GM12891 (cell line): Measurements from ENCODE around the gene PRUNE2.

ENCODE experiments used
- PAX5 ChIP-seq: IDR thresholded peaks from 2 replicates; pipeline ENCODE4 v1.6.1; 2011; ENCODE audit warnings: low read length, moderate library complexity, mild to moderate bottlenecking; ENCODE audit not compliant: insufficient read depth, severe bottlenecking
- POLR2A ChIP-seq: IDR thresholded peaks from 2 replicates; pipeline ENCODE4 v1.6.1; 2011; ENCODE audit warnings: low read depth, low read length, control low read depth
- POLR2AphosphoS5 ChIP-seq: IDR thresholded peaks from 2 replicates; pipeline ENCODE4 v1.6.1; 2011; ENCODE audit warnings: low read depth, low read length, control low read depth
- POU2F2 ChIP-seq: IDR thresholded peaks from 2 replicates; pipeline ENCODE4 v1.6.1; 2011; ENCODE audit warnings: low read depth, mild to moderate bottlenecking, control low read depth, low read length, moderate library complexity
- SPI1 ChIP-seq: IDR thresholded peaks from 2 replicates; pipeline ENCODE4 v1.6.1; 2011; ENCODE audit warnings: low read depth, low read length, control low read depth
- TAF1 ChIP-seq: IDR thresholded peaks from 2 replicates; pipeline ENCODE4 v1.6.1; 2011; ENCODE audit warnings: low read depth, low read length, control low read depth

DNA sequence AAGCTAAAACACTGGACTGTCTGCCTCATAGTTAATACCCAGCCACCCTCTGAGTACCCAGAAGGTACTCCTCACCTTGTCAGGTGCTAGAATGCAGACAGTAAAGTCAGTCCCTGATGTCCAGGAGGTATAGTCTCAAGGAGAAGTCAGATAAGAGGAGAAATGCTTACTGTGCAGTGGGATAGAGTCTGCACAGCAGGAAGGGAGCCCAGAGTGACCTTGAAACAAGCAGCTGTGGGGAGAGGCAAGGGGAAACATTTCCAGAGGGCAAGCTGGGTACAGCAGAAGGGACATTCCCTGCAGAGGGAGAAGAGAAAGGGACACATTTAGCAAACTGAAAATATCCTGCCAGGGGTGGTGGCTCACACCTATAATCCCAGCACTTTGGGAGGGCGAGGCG lies 324.2 kb downstream of the PRUNE2 start:
- TF ChIP-seq POLR2AphosphoS5 = no peak
- TF ChIP-seq POLR2A = no peak
- no peak for TF ChIP-seq TAF1
- no peak for TF ChIP-seq PAX5
- TF ChIP-seq SPI1 = no peak
- TF ChIP-seq POU2F2 = no peak
